ENCODE data around the gene PFKP.

The PFKP gene

DNA sequence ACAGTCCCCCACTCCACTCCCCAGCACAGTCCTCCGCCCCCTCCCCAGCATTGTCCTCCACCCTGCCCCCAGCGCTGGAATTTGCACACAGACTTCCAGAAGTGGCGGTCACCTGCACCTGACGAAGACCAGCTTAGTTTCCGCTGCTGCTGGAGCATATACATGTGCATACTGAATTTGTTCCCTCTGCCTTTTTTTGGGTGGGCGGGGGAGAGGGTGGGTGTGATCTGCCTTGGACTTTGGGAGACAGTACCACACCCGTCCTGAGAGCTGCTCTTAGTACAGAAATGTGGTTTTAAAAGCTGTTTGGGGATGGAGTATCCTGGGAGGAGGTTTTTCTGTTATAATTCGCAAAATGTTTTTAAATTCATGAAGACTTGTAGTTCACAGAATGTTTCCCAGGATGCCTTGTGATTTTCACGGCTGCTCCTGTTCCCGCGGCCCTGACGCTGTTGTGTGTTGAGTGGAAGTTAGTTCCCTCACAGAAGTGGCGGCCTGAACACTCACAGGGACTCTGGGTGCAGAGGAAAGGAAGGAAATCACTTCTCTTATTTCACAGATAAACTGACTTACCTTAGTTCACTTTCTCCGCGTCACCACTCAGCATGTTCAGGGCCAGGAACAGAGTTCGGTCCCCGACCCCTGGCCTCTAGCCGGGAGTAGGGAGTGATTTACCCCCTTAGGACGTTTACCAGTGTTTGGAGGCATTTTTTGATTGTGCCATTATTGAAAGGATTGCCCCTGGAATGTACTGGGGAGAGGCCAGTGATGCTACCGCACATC lies 18.6 kb downstream of the PFKP start:
- H3K27me3 ChIP-seq (ENCODE audit: insufficient read depth, poor library complexity, severe bottlenecking): no peaks in the 10 kb centered on the region
- no peak for TF ChIP-seq GABPA (IDR thresholded peaks at IDR 0.05; ENCODE audit: low read depth)
- TF ChIP-seq, protein P1, sequence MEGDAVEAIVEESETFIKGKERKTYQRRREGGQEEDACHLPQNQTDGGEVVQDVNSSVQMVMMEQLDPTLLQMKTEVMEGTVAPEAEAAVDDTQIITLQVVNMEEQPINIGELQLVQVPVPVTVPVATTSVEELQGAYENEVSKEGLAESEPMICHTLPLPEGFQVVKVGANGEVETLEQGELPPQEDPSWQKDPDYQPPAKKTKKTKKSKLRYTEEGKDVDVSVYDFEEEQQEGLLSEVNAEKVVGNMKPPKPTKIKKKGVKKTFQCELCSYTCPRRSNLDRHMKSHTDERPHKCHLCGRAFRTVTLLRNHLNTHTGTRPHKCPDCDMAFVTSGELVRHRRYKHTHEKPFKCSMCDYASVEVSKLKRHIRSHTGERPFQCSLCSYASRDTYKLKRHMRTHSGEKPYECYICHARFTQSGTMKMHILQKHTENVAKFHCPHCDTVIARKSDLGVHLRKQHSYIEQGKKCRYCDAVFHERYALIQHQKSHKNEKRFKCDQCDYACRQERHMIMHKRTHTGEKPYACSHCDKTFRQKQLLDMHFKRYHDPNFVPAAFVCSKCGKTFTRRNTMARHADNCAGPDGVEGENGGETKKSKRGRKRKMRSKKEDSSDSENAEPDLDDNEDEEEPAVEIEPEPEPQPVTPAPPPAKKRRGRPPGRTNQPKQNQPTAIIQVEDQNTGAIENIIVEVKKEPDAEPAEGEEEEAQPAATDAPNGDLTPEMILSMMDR (IDR thresholded peaks at IDR 0.05; ENCODE audit: insufficient read depth, low read length): no peak
- H3K27ac ChIP-seq (replicated peaks): no peak overlapping the region
- no peak overlapping the region for H3K4me3 ChIP-seq (replicated peaks; ENCODE audit: insufficient read depth, low read length)
- no peak for DNase-seq (ENCODE audit: low read depth in 1 of 2, low spot score in 1 of 2)

DNA sequence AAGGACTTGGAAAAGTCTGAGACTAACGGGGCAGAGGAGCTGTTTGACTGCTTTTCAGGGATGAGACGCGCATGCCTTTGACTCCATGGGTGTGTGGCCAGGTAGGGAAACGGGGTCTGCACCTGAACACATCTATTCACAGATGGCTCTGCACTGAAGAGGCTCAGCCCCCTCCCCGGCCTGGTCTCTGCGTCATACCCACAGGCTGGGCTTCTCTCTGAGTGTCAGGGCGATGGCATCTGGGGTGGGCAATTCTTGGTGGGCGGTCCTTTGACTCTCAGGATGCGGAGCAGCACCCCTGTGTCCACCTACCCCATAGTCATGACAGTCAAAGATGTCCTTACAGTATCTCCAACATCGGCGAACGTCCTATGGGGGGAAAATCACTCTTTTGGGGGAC lies 23.0 kb downstream of the PFKP start:
- no peak for TF ChIP-seq GABPA (IDR thresholded peaks at IDR 0.05; ENCODE audit: low read depth)
- TF ChIP-seq SPI1 (IDR thresholded peaks at IDR 0.05; ENCODE audit: borderline replicate concordance, low read depth): no peak
- no peak for DNase-seq (ENCODE audit: low read depth in 1 of 2, low spot score in 1 of 2)
- Histone ChIP-seq H3K27me3 (ENCODE audit: insufficient read depth, poor library complexity, severe bottlenecking) (no peaks in the 10 kb centered on the region), H3K4me3 (replicated peaks; ENCODE audit: insufficient read depth, low read length) (no peak overlapping the region), H3K27ac (replicated peaks) (no peak overlapping the region)

DNA sequence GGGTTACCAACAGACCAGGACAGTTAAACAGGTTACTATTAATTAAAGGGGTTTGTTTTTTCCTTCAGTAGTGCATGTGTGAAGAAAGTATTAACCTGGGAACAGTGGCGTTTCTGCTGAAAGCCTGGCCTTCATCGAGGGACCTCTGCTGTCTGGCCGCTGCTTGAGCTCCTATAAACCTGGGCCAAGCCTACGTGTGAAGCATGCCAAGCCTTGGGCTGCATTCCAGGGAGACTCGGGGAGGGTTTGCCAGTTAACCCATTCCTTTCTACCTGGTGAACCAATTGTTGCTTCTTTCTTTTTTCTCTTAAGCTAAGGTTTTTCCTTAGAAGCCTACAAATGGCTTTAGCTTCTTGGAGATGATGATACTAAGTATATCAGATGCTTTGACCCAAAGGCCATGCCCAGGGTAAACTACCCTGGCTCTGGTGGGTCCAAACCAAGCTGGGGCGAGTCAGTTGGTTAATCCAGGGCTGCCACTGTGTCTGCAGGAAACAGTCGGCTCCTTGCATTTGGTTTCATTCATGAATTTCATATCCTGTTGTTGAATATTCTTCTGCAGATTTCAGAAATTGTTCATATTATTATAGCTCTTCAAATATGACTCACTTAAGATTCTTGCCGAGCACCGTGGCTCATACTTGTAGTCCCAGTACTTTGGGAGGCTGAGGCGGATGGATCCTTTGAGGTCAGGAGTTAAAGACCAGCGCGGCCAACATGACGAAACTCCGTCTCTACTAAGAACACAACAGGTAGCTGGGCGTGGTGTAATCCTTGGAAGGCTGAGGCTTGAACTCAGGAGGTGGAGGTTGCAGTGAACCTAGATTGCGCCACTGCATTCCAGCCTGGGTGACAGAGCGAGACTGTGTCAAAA lies 23.8 kb downstream of the PFKP start:
- no peak overlapping the region for H3K27ac ChIP-seq (replicated peaks)
- no peak for DNase-seq (ENCODE audit: low read depth in 1 of 2, low spot score in 1 of 2)
- no peaks in the 10 kb centered on the region for H3K27me3 ChIP-seq (ENCODE audit: insufficient read depth, poor library complexity, severe bottlenecking)
- TF ChIP-seq POLR2AphosphoS5 (IDR thresholded peaks at IDR 0.05; ENCODE audit: low read depth): no peak
- TF ChIP-seq, protein P1 (IDR thresholded peaks at IDR 0.05; ENCODE audit: insufficient read depth, low read length): no peak
- no peak for TF ChIP-seq GABPA (IDR thresholded peaks at IDR 0.05; ENCODE audit: low read depth)
- TF ChIP-seq SPI1 (IDR thresholded peaks at IDR 0.05; ENCODE audit: borderline replicate concordance, low read depth): no peak
- TF ChIP-seq, protein P2, sequence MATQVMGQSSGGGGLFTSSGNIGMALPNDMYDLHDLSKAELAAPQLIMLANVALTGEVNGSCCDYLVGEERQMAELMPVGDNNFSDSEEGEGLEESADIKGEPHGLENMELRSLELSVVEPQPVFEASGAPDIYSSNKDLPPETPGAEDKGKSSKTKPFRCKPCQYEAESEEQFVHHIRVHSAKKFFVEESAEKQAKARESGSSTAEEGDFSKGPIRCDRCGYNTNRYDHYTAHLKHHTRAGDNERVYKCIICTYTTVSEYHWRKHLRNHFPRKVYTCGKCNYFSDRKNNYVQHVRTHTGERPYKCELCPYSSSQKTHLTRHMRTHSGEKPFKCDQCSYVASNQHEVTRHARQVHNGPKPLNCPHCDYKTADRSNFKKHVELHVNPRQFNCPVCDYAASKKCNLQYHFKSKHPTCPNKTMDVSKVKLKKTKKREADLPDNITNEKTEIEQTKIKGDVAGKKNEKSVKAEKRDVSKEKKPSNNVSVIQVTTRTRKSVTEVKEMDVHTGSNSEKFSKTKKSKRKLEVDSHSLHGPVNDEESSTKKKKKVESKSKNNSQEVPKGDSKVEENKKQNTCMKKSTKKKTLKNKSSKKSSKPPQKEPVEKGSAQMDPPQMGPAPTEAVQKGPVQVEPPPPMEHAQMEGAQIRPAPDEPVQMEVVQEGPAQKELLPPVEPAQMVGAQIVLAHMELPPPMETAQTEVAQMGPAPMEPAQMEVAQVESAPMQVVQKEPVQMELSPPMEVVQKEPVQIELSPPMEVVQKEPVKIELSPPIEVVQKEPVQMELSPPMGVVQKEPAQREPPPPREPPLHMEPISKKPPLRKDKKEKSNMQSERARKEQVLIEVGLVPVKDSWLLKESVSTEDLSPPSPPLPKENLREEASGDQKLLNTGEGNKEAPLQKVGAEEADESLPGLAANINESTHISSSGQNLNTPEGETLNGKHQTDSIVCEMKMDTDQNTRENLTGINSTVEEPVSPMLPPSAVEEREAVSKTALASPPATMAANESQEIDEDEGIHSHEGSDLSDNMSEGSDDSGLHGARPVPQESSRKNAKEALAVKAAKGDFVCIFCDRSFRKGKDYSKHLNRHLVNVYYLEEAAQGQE (IDR thresholded peaks at IDR 0.05; ENCODE audit: insufficient replicate concordance, low read depth): no peak
- no peak overlapping the region for H3K4me3 ChIP-seq (replicated peaks; ENCODE audit: insufficient read depth, low read length)

DNA sequence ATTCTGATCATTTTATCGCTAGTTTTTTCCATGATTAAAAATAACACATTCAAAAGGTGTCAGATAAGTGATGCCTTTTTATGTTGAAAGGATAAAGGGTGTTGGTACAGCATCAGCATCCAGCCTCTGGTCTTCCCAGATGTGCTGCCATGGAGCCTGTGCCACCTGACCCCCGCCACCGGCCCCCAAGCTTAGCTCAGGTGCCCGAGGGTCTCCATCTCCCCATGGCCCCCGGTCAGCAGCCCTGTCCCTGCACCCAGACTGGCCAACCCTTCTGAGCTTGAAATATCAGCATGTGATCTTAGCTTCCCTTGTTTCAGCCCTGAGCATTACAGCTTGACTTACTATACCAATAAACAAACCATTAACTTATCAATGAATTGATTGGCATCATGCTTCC lies 24.6 kb downstream of the PFKP start:
- TF ChIP-seq, protein P2 (IDR thresholded peaks at IDR 0.05; ENCODE audit: insufficient replicate concordance, low read depth): no peak
- TF ChIP-seq, protein P1 (IDR thresholded peaks at IDR 0.05; ENCODE audit: insufficient read depth, low read length): no peak
- no peak for TF ChIP-seq GABPA (IDR thresholded peaks at IDR 0.05; ENCODE audit: low read depth)
- TF ChIP-seq POLR2AphosphoS5 (IDR thresholded peaks at IDR 0.05; ENCODE audit: low read depth): no peak
- TF ChIP-seq SPI1 (IDR thresholded peaks at IDR 0.05; ENCODE audit: borderline replicate concordance, low read depth): no peak
- no peak for DNase-seq (ENCODE audit: low read depth in 1 of 2, low spot score in 1 of 2)
- Histone ChIP-seq H3K27ac (replicated peaks) (no peak overlapping the region), H3K27me3 (ENCODE audit: insufficient read depth, poor library complexity, severe bottlenecking) (no peaks in the 10 kb centered on the region), H3K4me3 (replicated peaks; ENCODE audit: insufficient read depth, low read length) (no peak overlapping the region)

Measured in HL-60 (cell line).